Stomach (tissue), 9 donors: ENCODE results near the gene APP. TPM values are rescaled to one million over a fixed set of nuclear protein-coding genes. Genes with fewer than 3 reads are reported as not detected.

Experiments
- DNase-seq, 2 donors: peaks; one replicate each; pipeline versions ENCODE4 v3.0.0 to v3.0.0-alpha.2; 2013 to 2019
- H3K27ac ChIP-seq, 5 donors: fragments of 200-600 bp in 4 of 5; sonication (generic) in 4 of 5; one replicate each; pipeline ENCODE4 v1.5.1; 2013 to 2019; ENCODE audit warnings: mild to moderate bottlenecking in 1 of 5, moderate library complexity in 1 of 5
- H3K27me3 ChIP-seq, 3 donors: fragments of 200-600 bp; sonication (generic); one replicate each; pipeline ENCODE4 v1.5.1; 2017 to 2019; ENCODE audit warnings: mixed run types in 1 of 3
- H3K36me3 ChIP-seq, 4 donors: fragments of 200-600 bp; sonication (generic); 1 replicate in 3 of 4; 2 replicates in 1 of 4; pipeline ENCODE4 v1.5.1; 2016 to 2019
- H3K4me1 ChIP-seq, 4 donors: fragments of 200-600 bp; sonication (generic); one replicate each; pipeline ENCODE4 v1.5.1; 2016 to 2019
- H3K4me3 ChIP-seq, 4 donors: fragments of 200-600 bp; sonication (generic) in 3 of 4; one replicate each; pipeline ENCODE4 v1.5.1; 2016 to 2019; ENCODE audit warnings: mild to moderate bottlenecking in 1 of 4
- H3K9me3 ChIP-seq, 4 donors: fragments of 200-600 bp; sonication (generic); one replicate each; pipeline ENCODE4 v1.5.1; 2016 to 2019
- EP300 ChIP-seq: sonication (generic); formaldehyde crosslinking; IDR thresholded peaks from one replicate; pipeline ENCODE4 v1.6.1; 2017; ENCODE audit warnings: antibody characterized with exemption
- POLR2A ChIP-seq, 4 donors: fragments of 450-650 bp; IDR thresholded peaks; one replicate each; pipeline ENCODE4 v1.6.1; 2016; ENCODE audit warnings: antibody characterized with exemption in 4 of 4, control low read depth in 2 of 4, mild to moderate bottlenecking in 1 of 4, moderate library complexity in 1 of 4
- POLR2AphosphoS5 ChIP-seq, 3 donors: sonication (generic); formaldehyde crosslinking; IDR thresholded peaks; one replicate each; pipeline ENCODE4 v1.6.1; 2016; ENCODE audit warnings: antibody characterized with exemption in 3 of 3
- WGBS, 5 donors: extraction: QIAGEN DNeasy Blood & Tissue Kit in 3 of 5; methylation state at CpG; one replicate each; pipeline versions ENCODE4 v1.1.5 to v1.1.7; 2013 to 2018; 5-methylcytosine and 5-hydroxymethylcytosine counted together
- intact Hi-C: fragments of 100-400 bp; cut with DNase I; formaldehyde crosslinking; loops from one replicate; pipeline ENCODE4 v1.15.1; 2023; ENCODE audit warnings: low total_unique reads
- polyA plus RNA-seq, 3 donors: library from polyadenylated mRNA; stranded (reverse); fragments of 200-250 nt; gene quantifications; one replicate each; pipeline ENCODE4 v1.2.3, GENCODE V29; 2013
- total RNA-seq, 5 donors: library from RNA; depleted of rRNA; stranded (reverse); fragments of >200 nt; gene quantifications; one replicate each; pipeline versions ENCODE4 v1.1.0 to v1.2.3, GENCODE V29; 2014 to 2016
- TF ChIP-seq, protein P1 (sequence below), 7 experiments: fragments of 450-650 bp in 4 of 7; fragments of 200-600 bp in 3 of 7; sonication (generic) in 3 of 7; IDR thresholded peaks; one replicate each; pipeline ENCODE4 v1.5.1; 2016 to 2019; ENCODE audit warnings: antibody characterized with exemption in 7 of 7, control low read depth in 2 of 7, mild to moderate bottlenecking in 1 of 7
- donor health status: healthy with polysubstance abuse.
- donor health status: Bipolar disorder and iron deficiency.
- donor health status: healthy.

Gene APP
- total and polyA plus RNA-seq, 8 donors = 41.2 to 408 (median 200) TPM

DNA sequence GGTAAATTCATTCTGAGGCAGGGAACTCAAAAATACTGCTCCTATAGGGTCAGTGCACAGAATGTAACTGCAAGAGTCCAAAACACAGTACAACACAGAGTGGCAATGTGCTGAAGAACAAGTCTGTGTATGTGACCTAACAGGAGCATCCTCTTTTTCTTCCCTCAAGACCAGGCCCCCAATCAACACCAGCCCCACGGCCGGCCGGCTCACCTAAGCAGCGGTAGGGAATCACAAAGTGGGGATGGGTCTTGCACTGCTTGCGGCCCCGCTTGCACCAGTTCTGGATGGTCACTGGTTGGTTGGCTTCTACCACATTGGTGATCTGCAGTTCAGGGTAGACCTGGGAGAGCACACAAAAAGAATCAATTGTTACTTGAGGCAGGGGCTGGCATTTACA is 80.8 kb downstream of the APP start:
- no peak for DNase-seq
- no peak overlapping the region for H3K27ac ChIP-seq
- no peaks in the 10 kb centered on the region for H3K4me1 ChIP-seq
- TF ChIP-seq POLR2A (IDR thresholded peaks at IDR 0.05) (no peak), EP300 (no peak), POLR2AphosphoS5 (IDR thresholded peaks at IDR 0.05) (no peak)
- TF ChIP-seq, protein P1, sequence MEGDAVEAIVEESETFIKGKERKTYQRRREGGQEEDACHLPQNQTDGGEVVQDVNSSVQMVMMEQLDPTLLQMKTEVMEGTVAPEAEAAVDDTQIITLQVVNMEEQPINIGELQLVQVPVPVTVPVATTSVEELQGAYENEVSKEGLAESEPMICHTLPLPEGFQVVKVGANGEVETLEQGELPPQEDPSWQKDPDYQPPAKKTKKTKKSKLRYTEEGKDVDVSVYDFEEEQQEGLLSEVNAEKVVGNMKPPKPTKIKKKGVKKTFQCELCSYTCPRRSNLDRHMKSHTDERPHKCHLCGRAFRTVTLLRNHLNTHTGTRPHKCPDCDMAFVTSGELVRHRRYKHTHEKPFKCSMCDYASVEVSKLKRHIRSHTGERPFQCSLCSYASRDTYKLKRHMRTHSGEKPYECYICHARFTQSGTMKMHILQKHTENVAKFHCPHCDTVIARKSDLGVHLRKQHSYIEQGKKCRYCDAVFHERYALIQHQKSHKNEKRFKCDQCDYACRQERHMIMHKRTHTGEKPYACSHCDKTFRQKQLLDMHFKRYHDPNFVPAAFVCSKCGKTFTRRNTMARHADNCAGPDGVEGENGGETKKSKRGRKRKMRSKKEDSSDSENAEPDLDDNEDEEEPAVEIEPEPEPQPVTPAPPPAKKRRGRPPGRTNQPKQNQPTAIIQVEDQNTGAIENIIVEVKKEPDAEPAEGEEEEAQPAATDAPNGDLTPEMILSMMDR (IDR thresholded peaks at IDR 0.05) = no peak
- 96 to 100% (median 97%) methylated on average over 6 of the region's 6 CpGs for WGBS, 5 donors
- H3K36me3 ChIP-seq = peaks cover 0 to 11% (median 9%) of the 10 kb centered on the region in 4 donors
- no peak overlapping the region for H3K4me3 ChIP-seq
- intact Hi-C loops = no loop called here
- no peaks in the 10 kb centered on the region for H3K9me3 ChIP-seq
- no peaks in the 10 kb centered on the region for H3K27me3 ChIP-seq

DNA sequence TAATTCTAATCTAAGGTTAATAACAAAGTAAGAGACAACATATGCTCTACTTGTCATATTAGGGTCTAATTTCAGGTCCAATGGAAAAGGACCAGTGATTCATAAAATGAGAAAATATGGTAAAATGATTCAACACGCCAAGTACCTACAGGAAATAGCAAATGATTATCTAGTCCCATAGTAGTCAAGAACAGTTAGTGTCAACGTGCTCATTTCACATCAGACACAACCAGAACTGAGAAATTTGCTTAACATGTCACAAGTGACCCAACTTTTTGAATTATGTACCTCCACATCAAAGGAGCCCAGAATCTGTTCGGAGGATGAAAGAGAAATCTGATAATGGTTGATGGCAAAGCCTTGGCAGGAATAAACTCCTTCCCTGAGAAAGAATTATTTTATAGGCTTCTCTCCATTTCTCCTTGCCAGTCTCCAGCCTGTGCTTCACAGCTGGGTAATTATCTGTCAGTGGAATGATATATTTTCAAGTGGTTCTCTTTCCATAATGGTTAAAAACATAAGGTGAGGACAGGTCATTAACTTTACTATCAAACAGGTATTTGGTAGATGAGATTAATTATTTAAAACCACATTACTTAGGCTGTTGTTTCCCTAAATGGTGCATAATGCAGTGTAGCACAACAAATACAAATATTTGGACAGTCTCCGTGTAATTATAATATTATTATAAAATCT is 83.2 kb downstream of the APP start:
- no peak overlapping the region for H3K27ac ChIP-seq
- H3K27me3 ChIP-seq = no peaks in the 10 kb centered on the region
- WGBS, 5 donors = 55 to 78% (median 69%) methylated on average over 4 of the region's 4 CpGs
- intact Hi-C loops = no loop called here
- H3K36me3 ChIP-seq = peaks cover 0 to 11% (median 9%) of the 10 kb centered on the region in 4 donors
- no peak overlapping the region for H3K4me3 ChIP-seq
- no peaks in the 10 kb centered on the region for H3K9me3 ChIP-seq
- TF ChIP-seq POLR2A (IDR thresholded peaks at IDR 0.05) (no peak), POLR2AphosphoS5 (IDR thresholded peaks at IDR 0.05) (no peak), EP300 (no peak)
- TF ChIP-seq, protein P1 (IDR thresholded peaks at IDR 0.05) = no peak
- DNase-seq = no peak
- H3K4me1 ChIP-seq = no peaks in the 10 kb centered on the region

DNA sequence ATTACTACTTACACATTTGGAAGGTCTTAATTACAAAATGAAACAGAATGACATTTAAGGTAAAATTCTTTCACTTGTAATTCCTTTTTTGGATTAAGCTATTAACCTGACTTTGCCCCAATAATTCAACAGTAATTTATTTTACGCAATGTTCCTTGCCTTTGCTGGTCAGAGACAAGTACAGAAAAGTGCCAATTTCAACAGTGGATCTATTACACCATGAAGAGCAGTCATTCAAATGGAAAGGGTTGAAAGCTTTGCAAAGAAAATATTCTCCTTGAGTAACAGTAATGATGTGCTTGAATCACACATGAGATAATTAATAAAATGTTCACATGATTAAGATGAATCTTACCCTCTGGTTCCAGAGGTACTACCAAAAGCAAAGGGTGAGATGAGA is 84.7 kb downstream of the APP start:
- peaks cover 0 to 11% (median 9%) of the 10 kb centered on the region in 4 donors for H3K36me3 ChIP-seq
- WGBS, 5 donors = 96 to 100% (median 97%) methylated on average over 1 of the region's 1 CpG
- no peaks in the 10 kb centered on the region for H3K9me3 ChIP-seq
- TF ChIP-seq, protein P1 (IDR thresholded peaks at IDR 0.05) = no peak
- TF ChIP-seq POLR2A (IDR thresholded peaks at IDR 0.05) (no peak), EP300 (no peak), POLR2AphosphoS5 (IDR thresholded peaks at IDR 0.05) (no peak)
- no peak for DNase-seq
- intact Hi-C loops = no loop called here
- no peaks in the 10 kb centered on the region for H3K27me3 ChIP-seq
- H3K27ac ChIP-seq = no peak overlapping the region
- H3K4me1 ChIP-seq = no peaks in the 10 kb centered on the region
- no peak overlapping the region for H3K4me3 ChIP-seq

DNA sequence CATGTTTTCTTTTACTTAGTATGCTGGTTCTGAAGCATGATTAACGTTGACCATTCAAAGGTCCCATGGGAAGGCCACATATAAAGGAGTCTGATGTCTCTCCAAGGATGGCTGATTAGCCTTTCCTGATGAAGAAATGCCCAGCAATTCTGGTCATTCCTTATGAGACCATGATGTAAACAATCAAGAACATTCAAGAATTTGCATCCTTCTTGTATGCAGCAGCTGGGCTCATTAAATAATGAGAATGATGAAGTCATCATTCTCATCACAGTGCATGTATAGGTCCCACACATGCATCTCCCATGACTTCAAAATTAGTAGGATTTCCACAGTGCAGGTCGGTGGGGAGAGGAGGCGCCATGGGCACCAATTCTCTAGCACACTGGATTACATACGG is 85.4 kb downstream of the APP start:
- H3K27me3 ChIP-seq = no peaks in the 10 kb centered on the region
- no peaks in the 10 kb centered on the region for H3K4me1 ChIP-seq
- no peak overlapping the region for H3K4me3 ChIP-seq
- peaks cover 0 to 11% (median 9%) of the 10 kb centered on the region in 4 donors for H3K36me3 ChIP-seq
- DNase-seq = no peak
- intact Hi-C loops = no loop called here
- no peaks in the 10 kb centered on the region for H3K9me3 ChIP-seq
- H3K27ac ChIP-seq = no peak overlapping the region
- 85 to 96% (median 92%) methylated on average over 4 of the region's 4 CpGs for WGBS, 5 donors
- no peak for TF ChIP-seq EP300
- no peak for TF ChIP-seq POLR2A (IDR thresholded peaks at IDR 0.05)
- no peak for TF ChIP-seq POLR2AphosphoS5 (IDR thresholded peaks at IDR 0.05)
- TF ChIP-seq, protein P1 (IDR thresholded peaks at IDR 0.05) = no peak
